SK-N-SH (cell line): Measurements from ENCODE around the gene AKAP6. TPM values are rescaled to one million over a fixed set of nuclear protein-coding genes. Genes with fewer than 3 reads are reported as not detected.

Experiments
- CTCF ChIA-PET: fragments of 300-600, 350-600 bp; formaldehyde crosslinking; extraction: SDS; loops from one replicate; lab custom pipeline; 2021; lab: Yijun Ruan, JAX
- POLR2A ChIA-PET: fragments of 350-600 bp; sonication (Branson Sonifier 250); formaldehyde crosslinking; extraction: SDS; loops from one replicate; lab custom pipeline; 2020; ENCODE audit warnings: antibody characterized with exemption, inconsistent platforms; lab: Yijun Ruan, JAX
- DNase-seq: peaks from one replicate; pipeline ENCODE4 v3.0.0; 2012
- H2AFZ ChIP-seq: fragments of 200-600 bp; sonication (generic); 2 replicates; pipeline ENCODE4 v1.8.1; 2016; ENCODE audit warnings: antibody characterized with exemption, mild to moderate bottlenecking, low read depth
- H3F3A ChIP-seq: fragments of 200-600 bp; sonication (generic); replicated peaks from 2 replicates; pipeline ENCODE3; 2016; ENCODE audit warnings: antibody characterized with exemption, mild to moderate bottlenecking; ENCODE audit not compliant: insufficient read depth
- H3K27ac ChIP-seq, 2 experiments: fragments of 200-500 bp in 1 of 2; fragments of 200-600 bp in 1 of 2; sonication (Bioruptor generic) in 1 of 2; sonication (generic), shearing (Covaris generic) in 1 of 2; 2 replicates each; pipeline versions ENCODE4 v1.5.1 to v1.6.1; 2014 to 2016; ENCODE audit warnings: low read depth in 2 of 2, inconsistent platforms in 1 of 2, low read length in 1 of 2, mild to moderate bottlenecking in 1 of 2, mixed read lengths in 1 of 2
- H3K27me3 ChIP-seq: fragments of 200-600 bp; sonication (generic), shearing (Covaris generic); 2 replicates; pipeline ENCODE4 v1.6.1; 2016; ENCODE audit warnings: mixed run types; ENCODE audit not compliant: insufficient read depth
- H3K36me3 ChIP-seq, 2 experiments: fragments of 200-500 bp in 1 of 2; fragments of 200-600 bp in 1 of 2; sonication (Bioruptor generic) in 1 of 2; sonication (generic) in 1 of 2; replicated peaks in 1 of 2; 2 replicates each; pipeline versions ENCODE3 to v1.5.1; 2014 to 2016; ENCODE audit warnings: low read length in 1 of 2, mild to moderate bottlenecking in 1 of 2; ENCODE audit not compliant: insufficient read depth in 2 of 2, control insufficient read depth in 1 of 2
- H3K4me1 ChIP-seq, 2 experiments: fragments of 200-500 bp in 1 of 2; fragments of 200-600 bp in 1 of 2; sonication (Bioruptor generic) in 1 of 2; sonication (generic), shearing (Covaris generic) in 1 of 2; 2 replicates each; pipeline versions ENCODE4 v1.5.1 to v1.6.1; 2014 to 2016; ENCODE audit warnings: low read depth in 1 of 2, low read length in 1 of 2, mixed run types in 1 of 2; ENCODE audit not compliant: insufficient read depth in 2 of 2, control insufficient read depth in 1 of 2
- H3K4me2 ChIP-seq: fragments of 200-600 bp; sonication (generic), shearing (Covaris generic); 2 replicates; pipeline ENCODE4 v1.6.1; 2017; ENCODE audit warnings: mixed run types
- H3K4me3 ChIP-seq, 2 experiments: fragments of 200-500 bp in 1 of 2; fragments of 200-600 bp in 1 of 2; sonication (Bioruptor generic) in 1 of 2; sonication (generic), shearing (Covaris generic) in 1 of 2; 2 replicates each; pipeline versions ENCODE4 v1.5.1 to v1.8.1; 2014 to 2016; ENCODE audit warnings: low read depth in 2 of 2, inconsistent platforms in 1 of 2, low read length in 1 of 2, mild to moderate bottlenecking in 1 of 2, mixed read lengths in 1 of 2, moderate library complexity in 1 of 2
- H3K79me2 ChIP-seq: fragments of 200-600 bp; sonication (generic); 2 replicates; pipeline ENCODE4 v1.8.1; 2017; ENCODE audit warnings: mild to moderate bottlenecking; ENCODE audit not compliant: insufficient read depth
- H3K9ac ChIP-seq: fragments of 200-600 bp; sonication (generic); 2 replicates; pipeline ENCODE4 v1.6.1; 2017; ENCODE audit warnings: mixed run types
- H3K9me2 ChIP-seq: fragments of 200-600 bp; sonication (generic); 2 replicates; pipeline ENCODE4 v1.6.1; 2017; ENCODE audit warnings: mixed run types
- H3K9me3 ChIP-seq: fragments of 200-600 bp; sonication (generic); 2 replicates; pipeline ENCODE4 v1.6.1; 2017; ENCODE audit warnings: mixed run types, mild to moderate bottlenecking, moderate library complexity
- H4K20me1 ChIP-seq: fragments of 200-600 bp; sonication (generic); 2 replicates; pipeline ENCODE4 v1.6.1; 2017; ENCODE audit warnings: mild to moderate bottlenecking, mixed run types; ENCODE audit not compliant: insufficient read depth
- EZH2phosphoT487 ChIP-seq: fragments of 200-600 bp; sonication (generic); IDR thresholded peaks from 2 replicates; pipeline ENCODE4 v1.6.1; 2017; ENCODE audit warnings: low read depth, mixed run types, mild to moderate bottlenecking, antibody characterized with exemption, moderate library complexity, borderline replicate concordance
- GABPA ChIP-seq: IDR thresholded peaks from 2 replicates; pipeline ENCODE4 v1.4.0; 2012; ENCODE audit warnings: low read depth, mild to moderate bottlenecking
- GATA2 ChIP-seq: sonication (generic); formaldehyde crosslinking; IDR thresholded peaks from 2 replicates; pipeline ENCODE4 v1.5.0; 2020; ENCODE audit warnings: mild to moderate bottlenecking, missing genetic modification reagents
- MEF2A ChIP-seq: IDR thresholded peaks from 2 replicates; pipeline ENCODE4 v1.4.0; 2012; ENCODE audit warnings: low read depth, borderline replicate concordance
- MXI1 ChIP-seq: IDR thresholded peaks from 2 replicates; pipeline ENCODE4 v1.6.1; 2012; ENCODE audit warnings: mild to moderate bottlenecking, low read depth, low read length, improper control_type of control experiment
- RAD21 ChIP-seq: IDR thresholded peaks from 2 replicates; pipeline ENCODE4 v1.6.1; 2012; ENCODE audit warnings: mild to moderate bottlenecking, low read length
- RFX5 ChIP-seq: IDR thresholded peaks from 2 replicates; pipeline ENCODE4 v1.6.1; 2012; ENCODE audit warnings: mild to moderate bottlenecking, improper control_type of control experiment, low read length
- RXRA ChIP-seq: IDR thresholded peaks from 2 replicates; pipeline ENCODE4 v1.4.0; 2012; ENCODE audit warnings: low read depth, mild to moderate bottlenecking, borderline replicate concordance
- SIN3A ChIP-seq: IDR thresholded peaks from 2 replicates; pipeline ENCODE4 v1.6.1; 2012; ENCODE audit warnings: low read depth, mild to moderate bottlenecking, low read length, moderate library complexity, borderline replicate concordance
- SMC3 ChIP-seq: IDR thresholded peaks from 2 replicates; pipeline ENCODE4 v1.6.1; 2012; ENCODE audit warnings: low read depth, low read length, improper control_type of control experiment
- WGBS: methylation state at CpG from one replicate; pipeline ENCODE4 v1.1.6; 2017; ENCODE audit warnings: low lambda C conversion rate; 5-methylcytosine and 5-hydroxymethylcytosine counted together
- polyA plus RNA-seq, 3 experiments: library from polyadenylated mRNA; depleted of rRNA; stranded (reverse); fragments of >200 nt; gene quantifications; 2 replicates each; pipeline ENCODE4 v1.2.3, GENCODE V29; 2012
- TF ChIP-seq, protein P1 (sequence below): fragments of 200-600 bp; sonication (generic); IDR thresholded peaks from 2 replicates; pipeline ENCODE4 v1.6.1; 2017; ENCODE audit warnings: antibody characterized with exemption, mild to moderate bottlenecking, moderate library complexity
- TF ChIP-seq, protein P2 (sequence below): IDR thresholded peaks from 2 replicates; pipeline ENCODE4 v1.6.1; 2012; ENCODE audit warnings: mild to moderate bottlenecking, low read depth, low read length, moderate library complexity
- TF ChIP-seq, protein P3 (sequence below): IDR thresholded peaks from 2 replicates; pipeline ENCODE4; 2012
- TF ChIP-seq, protein P4 (sequence below): fragments of 150-350 bp; IDR thresholded peaks from 2 replicates; pipeline ENCODE4 v1.6.1; 2017; ENCODE audit warnings: antibody characterized with exemption, low read length, low read depth, borderline replicate concordance

AKAP6 gene
- polyA plus RNA-seq, 1 of the 3 experiments (the other 2 are of a cell fraction) = 1.7 TPM

DNA sequence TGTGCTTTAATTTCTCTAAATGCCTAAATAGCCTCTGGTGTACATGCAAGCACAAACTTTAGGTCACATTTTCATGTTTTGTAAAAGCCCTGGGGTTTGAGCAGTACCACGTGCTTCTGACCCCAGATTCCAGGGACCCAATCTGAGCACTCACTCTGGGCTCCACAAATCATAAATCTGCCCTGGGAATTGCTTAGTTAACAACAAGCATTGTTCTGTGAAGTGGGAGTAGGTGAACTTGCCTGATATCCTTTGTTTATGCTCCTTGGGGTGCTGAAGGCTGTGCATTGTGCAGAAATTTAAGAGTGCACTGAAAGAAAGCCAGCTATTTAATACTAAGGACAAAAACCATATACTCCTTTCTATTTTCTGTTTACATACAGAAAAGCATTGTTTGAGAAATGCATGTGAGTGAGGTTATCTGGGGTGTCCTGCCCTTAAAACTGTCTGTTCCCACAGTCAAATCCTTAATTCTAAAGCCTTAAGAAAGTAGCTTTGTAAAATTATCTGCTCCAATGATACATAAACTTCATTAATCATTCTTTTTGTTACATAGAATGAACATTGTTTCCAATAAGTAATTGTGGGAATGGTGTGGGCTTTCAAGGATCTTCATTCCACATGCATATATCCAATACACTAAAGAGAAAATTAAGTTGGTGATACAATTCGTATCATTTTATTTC, 351.0 kb downstream of the AKAP6 start:
- H3K4me2 ChIP-seq = no peak overlapping the region
- H3K27me3 ChIP-seq = no peaks in the 10 kb centered on the region
- no peak overlapping the region for H2AFZ ChIP-seq
- H3K36me3 ChIP-seq = peaks cover 9 to 14% of the 10 kb centered on the region in 2 experiments
- TF ChIP-seq GATA2 (CRISPR knock-in tag) = no peak
- no peak for TF ChIP-seq MEF2A
- TF ChIP-seq, protein P1, sequence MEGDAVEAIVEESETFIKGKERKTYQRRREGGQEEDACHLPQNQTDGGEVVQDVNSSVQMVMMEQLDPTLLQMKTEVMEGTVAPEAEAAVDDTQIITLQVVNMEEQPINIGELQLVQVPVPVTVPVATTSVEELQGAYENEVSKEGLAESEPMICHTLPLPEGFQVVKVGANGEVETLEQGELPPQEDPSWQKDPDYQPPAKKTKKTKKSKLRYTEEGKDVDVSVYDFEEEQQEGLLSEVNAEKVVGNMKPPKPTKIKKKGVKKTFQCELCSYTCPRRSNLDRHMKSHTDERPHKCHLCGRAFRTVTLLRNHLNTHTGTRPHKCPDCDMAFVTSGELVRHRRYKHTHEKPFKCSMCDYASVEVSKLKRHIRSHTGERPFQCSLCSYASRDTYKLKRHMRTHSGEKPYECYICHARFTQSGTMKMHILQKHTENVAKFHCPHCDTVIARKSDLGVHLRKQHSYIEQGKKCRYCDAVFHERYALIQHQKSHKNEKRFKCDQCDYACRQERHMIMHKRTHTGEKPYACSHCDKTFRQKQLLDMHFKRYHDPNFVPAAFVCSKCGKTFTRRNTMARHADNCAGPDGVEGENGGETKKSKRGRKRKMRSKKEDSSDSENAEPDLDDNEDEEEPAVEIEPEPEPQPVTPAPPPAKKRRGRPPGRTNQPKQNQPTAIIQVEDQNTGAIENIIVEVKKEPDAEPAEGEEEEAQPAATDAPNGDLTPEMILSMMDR = no peak
- TF ChIP-seq RXRA = no peak
- TF ChIP-seq SMC3 = no peak
- TF ChIP-seq, protein P2, sequence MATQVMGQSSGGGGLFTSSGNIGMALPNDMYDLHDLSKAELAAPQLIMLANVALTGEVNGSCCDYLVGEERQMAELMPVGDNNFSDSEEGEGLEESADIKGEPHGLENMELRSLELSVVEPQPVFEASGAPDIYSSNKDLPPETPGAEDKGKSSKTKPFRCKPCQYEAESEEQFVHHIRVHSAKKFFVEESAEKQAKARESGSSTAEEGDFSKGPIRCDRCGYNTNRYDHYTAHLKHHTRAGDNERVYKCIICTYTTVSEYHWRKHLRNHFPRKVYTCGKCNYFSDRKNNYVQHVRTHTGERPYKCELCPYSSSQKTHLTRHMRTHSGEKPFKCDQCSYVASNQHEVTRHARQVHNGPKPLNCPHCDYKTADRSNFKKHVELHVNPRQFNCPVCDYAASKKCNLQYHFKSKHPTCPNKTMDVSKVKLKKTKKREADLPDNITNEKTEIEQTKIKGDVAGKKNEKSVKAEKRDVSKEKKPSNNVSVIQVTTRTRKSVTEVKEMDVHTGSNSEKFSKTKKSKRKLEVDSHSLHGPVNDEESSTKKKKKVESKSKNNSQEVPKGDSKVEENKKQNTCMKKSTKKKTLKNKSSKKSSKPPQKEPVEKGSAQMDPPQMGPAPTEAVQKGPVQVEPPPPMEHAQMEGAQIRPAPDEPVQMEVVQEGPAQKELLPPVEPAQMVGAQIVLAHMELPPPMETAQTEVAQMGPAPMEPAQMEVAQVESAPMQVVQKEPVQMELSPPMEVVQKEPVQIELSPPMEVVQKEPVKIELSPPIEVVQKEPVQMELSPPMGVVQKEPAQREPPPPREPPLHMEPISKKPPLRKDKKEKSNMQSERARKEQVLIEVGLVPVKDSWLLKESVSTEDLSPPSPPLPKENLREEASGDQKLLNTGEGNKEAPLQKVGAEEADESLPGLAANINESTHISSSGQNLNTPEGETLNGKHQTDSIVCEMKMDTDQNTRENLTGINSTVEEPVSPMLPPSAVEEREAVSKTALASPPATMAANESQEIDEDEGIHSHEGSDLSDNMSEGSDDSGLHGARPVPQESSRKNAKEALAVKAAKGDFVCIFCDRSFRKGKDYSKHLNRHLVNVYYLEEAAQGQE = no peak
- TF ChIP-seq, protein P3, sequence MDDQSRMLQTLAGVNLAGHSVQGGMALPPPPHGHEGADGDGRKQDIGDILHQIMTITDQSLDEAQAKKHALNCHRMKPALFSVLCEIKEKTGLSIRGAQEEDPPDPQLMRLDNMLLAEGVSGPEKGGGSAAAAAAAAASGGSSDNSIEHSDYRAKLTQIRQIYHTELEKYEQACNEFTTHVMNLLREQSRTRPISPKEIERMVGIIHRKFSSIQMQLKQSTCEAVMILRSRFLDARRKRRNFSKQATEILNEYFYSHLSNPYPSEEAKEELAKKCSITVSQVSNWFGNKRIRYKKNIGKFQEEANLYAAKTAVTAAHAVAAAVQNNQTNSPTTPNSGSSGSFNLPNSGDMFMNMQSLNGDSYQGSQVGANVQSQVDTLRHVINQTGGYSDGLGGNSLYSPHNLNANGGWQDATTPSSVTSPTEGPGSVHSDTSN = no peak
- no peak for TF ChIP-seq GABPA
- no peak for TF ChIP-seq RFX5
- TF ChIP-seq, protein P4, sequence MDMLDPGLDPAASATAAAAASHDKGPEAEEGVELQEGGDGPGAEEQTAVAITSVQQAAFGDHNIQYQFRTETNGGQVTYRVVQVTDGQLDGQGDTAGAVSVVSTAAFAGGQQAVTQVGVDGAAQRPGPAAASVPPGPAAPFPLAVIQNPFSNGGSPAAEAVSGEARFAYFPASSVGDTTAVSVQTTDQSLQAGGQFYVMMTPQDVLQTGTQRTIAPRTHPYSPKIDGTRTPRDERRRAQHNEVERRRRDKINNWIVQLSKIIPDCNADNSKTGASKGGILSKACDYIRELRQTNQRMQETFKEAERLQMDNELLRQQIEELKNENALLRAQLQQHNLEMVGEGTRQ = no peak
- TF ChIP-seq EZH2phosphoT487 = no peak
- TF ChIP-seq MXI1 = no peak
- no peak for TF ChIP-seq RAD21
- TF ChIP-seq SIN3A = no peak
- H3K79me2 ChIP-seq = no peaks in the 10 kb centered on the region
- WGBS = 82% methylated on average over 2 of the region's 2 CpGs
- no peaks in the 10 kb centered on the region for H3K4me1 ChIP-seq
- H3K27ac ChIP-seq = no peak overlapping the region
- ChIA-PET CTCF (interaction anchor here (0.7 to 1.2 kb wide), 2 partner anchors 14 to 87 kb away, joined by 3 read pairs; no protein-coding TSS in a partner anchor), POLR2A (no interaction called here)
- no peaks in the 10 kb centered on the region for H3K9me3 ChIP-seq
- no peaks in the 10 kb centered on the region for H4K20me1 ChIP-seq
- H3K4me3 ChIP-seq = no peak overlapping the region
- H3K9me2 ChIP-seq = no peaks in the 10 kb centered on the region
- H3K9ac ChIP-seq = no peak overlapping the region
- peaks cover 8% of the 10 kb centered on the region for H3F3A ChIP-seq
- DNase-seq = no peak
